ENCODE results near the gene ARHGAP28.

DNA sequence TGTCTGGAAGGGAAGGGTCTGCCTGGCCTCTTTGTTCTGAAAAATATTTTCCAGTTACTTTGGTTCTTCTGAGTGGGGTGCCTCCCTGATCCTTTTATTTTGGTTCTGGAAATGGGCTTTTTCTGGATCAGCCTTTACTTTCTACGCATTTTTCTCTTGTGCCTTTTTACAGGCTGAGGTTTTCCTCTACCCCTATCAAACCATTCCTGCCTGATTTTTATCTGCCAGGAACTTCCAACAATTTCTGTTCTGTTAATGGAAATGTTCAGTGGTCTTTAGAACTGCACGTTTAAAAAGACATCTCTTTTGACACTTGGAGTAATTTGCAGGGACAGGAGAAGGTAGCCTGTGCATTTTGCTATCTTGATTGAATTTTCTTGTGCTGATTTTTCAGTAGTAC is 113.8 kb downstream of the ARHGAP28 start:
- TF ChIP-seq, protein P1, sequence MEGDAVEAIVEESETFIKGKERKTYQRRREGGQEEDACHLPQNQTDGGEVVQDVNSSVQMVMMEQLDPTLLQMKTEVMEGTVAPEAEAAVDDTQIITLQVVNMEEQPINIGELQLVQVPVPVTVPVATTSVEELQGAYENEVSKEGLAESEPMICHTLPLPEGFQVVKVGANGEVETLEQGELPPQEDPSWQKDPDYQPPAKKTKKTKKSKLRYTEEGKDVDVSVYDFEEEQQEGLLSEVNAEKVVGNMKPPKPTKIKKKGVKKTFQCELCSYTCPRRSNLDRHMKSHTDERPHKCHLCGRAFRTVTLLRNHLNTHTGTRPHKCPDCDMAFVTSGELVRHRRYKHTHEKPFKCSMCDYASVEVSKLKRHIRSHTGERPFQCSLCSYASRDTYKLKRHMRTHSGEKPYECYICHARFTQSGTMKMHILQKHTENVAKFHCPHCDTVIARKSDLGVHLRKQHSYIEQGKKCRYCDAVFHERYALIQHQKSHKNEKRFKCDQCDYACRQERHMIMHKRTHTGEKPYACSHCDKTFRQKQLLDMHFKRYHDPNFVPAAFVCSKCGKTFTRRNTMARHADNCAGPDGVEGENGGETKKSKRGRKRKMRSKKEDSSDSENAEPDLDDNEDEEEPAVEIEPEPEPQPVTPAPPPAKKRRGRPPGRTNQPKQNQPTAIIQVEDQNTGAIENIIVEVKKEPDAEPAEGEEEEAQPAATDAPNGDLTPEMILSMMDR (conservative IDR thresholded peaks at IDR 0.05), result no peak
- no peak for TF ChIP-seq ZFX (IDR thresholded peaks at IDR 0.05)

Measured in C4-2B (cell line).